GM19043 (cell line): ENCODE results near the gene EGFL8.
"Not testable (repeated sequence)": the region's sequence is repeated elsewhere in the genome, so short reads cannot be mapped to it uniquely, and the experiment has no call there.

Experiments used
- ATAC-seq: cut with Tn5 transposase; IDR thresholded peaks from one replicate; pipeline ENCODE4 v1.9.1; 2021; ENCODE audit warnings: low read depth; ENCODE audit not compliant: unreplicated experiment

EGFL8 gene

GRCh38 chr6:32194825-32195651 is 30.6 kb downstream of the EGFL8 start:
- ATAC-seq = no peak

GRCh38 chr6:32195652-32195901 is 31.2 kb downstream of the EGFL8 start:
- ATAC-seq = no peak

GRCh38 chr6:32195902-32196681 is 31.7 kb downstream of the EGFL8 start:
- ATAC-seq = peak; percentile 69

- ATAC-seq = no peak
Measured at GRCh38 chr6:32196682-32197616, 32.6 kb downstream of the EGFL8 start.

- no peak for ATAC-seq
Measured at GRCh38 chr6:32198345-32198696, 33.9 kb downstream of the EGFL8 start.

- no peak for ATAC-seq
Measured at GRCh38 chr6:32198866-32199265, 34.5 kb downstream of the EGFL8 start.

- no peak for ATAC-seq
Measured at GRCh38 chr6:32200711-32201475, 36.5 kb downstream of the EGFL8 start.

- no peak for ATAC-seq
Measured at GRCh38 chr6:32202186-32202585, 37.8 kb downstream of the EGFL8 start.

GRCh38 chr6:32203426-32204267 is 39.3 kb downstream of the EGFL8 start:
- ATAC-seq = no peak

GRCh38 chr6:32204268-32204715 is 39.9 kb downstream of the EGFL8 start:
- ATAC-seq = no peak

GRCh38 chr6:32208996-32209395 is 44.6 kb downstream of the EGFL8 start:
- ATAC-seq = no peak

GRCh38 chr6:32210191-32210601 is 45.8 kb downstream of the EGFL8 start:
- ATAC-seq = no peak

GRCh38 chr6:32211432-32211831 is 47.0 kb downstream of the EGFL8 start:
- ATAC-seq = not testable (repeated sequence)

- no peak for ATAC-seq
Measured at GRCh38 chr6:32212076-32212760, 47.8 kb downstream of the EGFL8 start.

GRCh38 chr6:32213649-32214048 is 49.3 kb downstream of the EGFL8 start:
- ATAC-seq = no peak

GRCh38 chr6:32214126-32214525 is 49.7 kb downstream of the EGFL8 start:
- no peak for ATAC-seq

- ATAC-seq = no peak
Measured at GRCh38 chr6:32215617-32216016, 51.2 kb downstream of the EGFL8 start.

GRCh38 chr6:32216285-32216684 is 51.9 kb downstream of the EGFL8 start:
- ATAC-seq = no peak

- ATAC-seq = no peak
Measured at GRCh38 chr6:32216998-32217397, 52.6 kb downstream of the EGFL8 start.
